Measurements from ENCODE around the gene GABARAP. TPM values are rescaled to one million over a fixed set of nuclear protein-coding genes. Genes with fewer than 3 reads are reported as not detected.

Gene GABARAP
- total and polyA plus RNA-seq, 2 of the 13 experiments (the other 11 are each of a cell fraction or from before 2014, with no cell fraction given) = 161 to 310 TPM

- TF ChIP-seq ZNF607 (CRISPR knock-in tag; IDR thresholded peaks at IDR 0.05; ENCODE audit: borderline replicate concordance) = peak; percentile 32; the same call in 1 of the 2 replicates
- TF ChIP-seq ZNF879 (CRISPR knock-in tag; IDR thresholded peaks at IDR 0.05) = no peak
- TF ChIP-seq, protein P1, sequence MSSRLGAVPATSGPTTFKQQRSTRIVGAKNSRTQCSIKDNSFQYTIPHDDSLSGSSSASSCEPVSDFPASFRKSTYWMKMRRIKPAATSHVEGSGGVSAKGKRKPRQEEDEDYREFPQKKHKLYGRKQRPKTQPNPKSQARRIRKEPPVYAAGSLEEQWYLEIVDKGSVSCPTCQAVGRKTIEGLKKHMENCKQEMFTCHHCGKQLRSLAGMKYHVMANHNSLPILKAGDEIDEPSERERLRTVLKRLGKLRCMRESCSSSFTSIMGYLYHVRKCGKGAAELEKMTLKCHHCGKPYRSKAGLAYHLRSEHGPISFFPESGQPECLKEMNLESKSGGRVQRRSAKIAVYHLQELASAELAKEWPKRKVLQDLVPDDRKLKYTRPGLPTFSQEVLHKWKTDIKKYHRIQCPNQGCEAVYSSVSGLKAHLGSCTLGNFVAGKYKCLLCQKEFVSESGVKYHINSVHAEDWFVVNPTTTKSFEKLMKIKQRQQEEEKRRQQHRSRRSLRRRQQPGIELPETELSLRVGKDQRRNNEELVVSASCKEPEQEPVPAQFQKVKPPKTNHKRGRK (CRISPR knock-in tag; IDR thresholded peaks at IDR 0.05) = no peak
- TF ChIP-seq ZBTB38 (CRISPR knock-in tag; IDR thresholded peaks at IDR 0.05) = no peak
- 0 out of 4 replicates have a peak, but pooled peaks of 1 of the 2 experiments have one; percentile 4 for TF ChIP-seq REST (IDR thresholded peaks at IDR 0.05; ENCODE audit: borderline replicate concordance in 1 of 2, low read depth in 1 of 2, low read length in 2 of 2)
- TF ChIP-seq ZBTB21 (CRISPR knock-in tag; IDR thresholded peaks at IDR 0.05) = no peak
- no peak for TF ChIP-seq GATA4 (IDR thresholded peaks at IDR 0.05; ENCODE audit: borderline replicate concordance, low read depth)
- TF ChIP-seq ZNF281 (CRISPR knock-in tag; IDR thresholded peaks at IDR 0.05; ENCODE audit: borderline replicate concordance) = peak; percentile 28; the same call in 1 of the 2 replicates
- no peak for TF ChIP-seq ZMAT3 (CRISPR knock-in tag; conservative IDR thresholded peaks at IDR 0.05)
- TF ChIP-seq, protein P2, sequence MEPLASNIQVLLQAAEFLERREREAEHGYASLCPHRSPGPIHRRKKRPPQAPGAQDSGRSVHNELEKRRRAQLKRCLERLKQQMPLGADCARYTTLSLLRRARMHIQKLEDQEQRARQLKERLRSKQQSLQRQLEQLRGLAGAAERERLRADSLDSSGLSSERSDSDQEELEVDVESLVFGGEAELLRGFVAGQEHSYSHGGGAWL (CRISPR knock-in tag; IDR thresholded peaks at IDR 0.05) = no peak
- TF ChIP-seq CENPT (CRISPR knock-in tag; IDR thresholded peaks at IDR 0.05; ENCODE audit: low read depth) = no peak
- TF ChIP-seq ZNF292 (CRISPR knock-in tag; IDR thresholded peaks at IDR 0.05; ENCODE audit: borderline replicate concordance, low read depth) = 0 out of 2 replicates have a peak, but pooled peaks have one; percentile 19
- no peak for TF ChIP-seq MLXIP (CRISPR knock-in tag; IDR thresholded peaks at IDR 0.05; ENCODE audit: borderline replicate concordance)
- no peak for TF ChIP-seq PCBP2 (optimal IDR thresholded peaks at IDR 0.05; ENCODE audit: low read depth, low read length, poor library complexity, severe bottlenecking)
- TF ChIP-seq, protein P3, sequence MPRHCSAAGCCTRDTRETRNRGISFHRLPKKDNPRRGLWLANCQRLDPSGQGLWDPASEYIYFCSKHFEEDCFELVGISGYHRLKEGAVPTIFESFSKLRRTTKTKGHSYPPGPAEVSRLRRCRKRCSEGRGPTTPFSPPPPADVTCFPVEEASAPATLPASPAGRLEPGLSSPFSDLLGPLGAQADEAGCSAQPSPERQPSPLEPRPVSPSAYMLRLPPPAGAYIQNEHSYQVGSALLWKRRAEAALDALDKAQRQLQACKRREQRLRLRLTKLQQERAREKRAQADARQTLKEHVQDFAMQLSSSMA (CRISPR knock-in tag; IDR thresholded peaks at IDR 0.05) = no peak
Observed at GRCh38 chr17:7258731-7259554, 16.7 kb upstream of the GABARAP start (continued).
